Measurements from ENCODE around the gene UNKL. TPM values are rescaled to one million over a fixed set of nuclear protein-coding genes. Genes with fewer than 3 reads are reported as not detected.

UNKL gene
- polyA plus RNA-seq, 1 donor from 2014 or later, result 9.2 TPM

DNA sequence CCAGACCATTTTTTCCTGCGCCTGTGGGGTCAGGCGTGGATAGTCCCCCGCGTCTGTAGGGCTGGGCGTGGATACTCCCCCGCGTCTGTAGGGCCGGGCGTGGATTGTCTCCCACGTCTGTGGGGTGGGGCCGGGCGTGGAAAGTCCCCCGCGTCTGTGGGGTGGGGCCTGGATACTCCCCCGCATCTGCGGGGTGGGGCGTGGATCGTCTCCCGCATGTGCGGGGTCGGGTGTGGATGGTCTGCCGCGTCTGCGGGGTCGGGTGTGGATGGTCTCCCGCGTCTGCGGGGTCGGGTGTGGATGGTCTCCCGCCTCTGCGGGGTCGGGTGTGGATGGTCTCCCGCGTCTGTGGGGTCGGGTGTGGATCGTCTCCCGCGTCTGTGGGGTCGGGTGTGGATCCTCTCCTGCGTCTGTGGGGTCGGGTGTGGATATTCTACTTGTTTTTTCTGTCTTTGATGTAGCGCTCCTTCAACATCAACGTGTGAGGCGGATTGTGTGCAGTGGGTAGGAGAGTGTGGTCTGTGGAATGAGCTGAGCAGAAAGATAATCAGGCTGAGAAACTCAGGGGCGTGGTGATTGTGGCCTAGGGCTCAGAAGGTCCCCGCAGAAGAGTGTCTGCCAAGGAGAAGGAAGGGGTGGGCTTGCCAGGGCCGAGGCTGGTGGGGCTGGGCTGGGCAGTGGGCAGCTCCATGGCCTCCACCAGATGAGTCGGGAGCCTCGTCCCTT, 59.5 kb downstream of the UNKL start:
- Mint-ChIP-seq H3K27me3 (no peaks in the 10 kb centered on the region), H3K27ac (peak overlapping the region in 2 of 3 donors; percentile 62 to 96), H3K9me3 (no peaks in the 10 kb centered on the region), H3K4me1 (peaks cover 17 to 28% (median 19%) of the 10 kb centered on the region in 3 donors), H3K36me3 (no peaks in the 10 kb centered on the region), H3K4me3 (peak overlapping the region in 1 of 4 donors; percentile 95)

DNA sequence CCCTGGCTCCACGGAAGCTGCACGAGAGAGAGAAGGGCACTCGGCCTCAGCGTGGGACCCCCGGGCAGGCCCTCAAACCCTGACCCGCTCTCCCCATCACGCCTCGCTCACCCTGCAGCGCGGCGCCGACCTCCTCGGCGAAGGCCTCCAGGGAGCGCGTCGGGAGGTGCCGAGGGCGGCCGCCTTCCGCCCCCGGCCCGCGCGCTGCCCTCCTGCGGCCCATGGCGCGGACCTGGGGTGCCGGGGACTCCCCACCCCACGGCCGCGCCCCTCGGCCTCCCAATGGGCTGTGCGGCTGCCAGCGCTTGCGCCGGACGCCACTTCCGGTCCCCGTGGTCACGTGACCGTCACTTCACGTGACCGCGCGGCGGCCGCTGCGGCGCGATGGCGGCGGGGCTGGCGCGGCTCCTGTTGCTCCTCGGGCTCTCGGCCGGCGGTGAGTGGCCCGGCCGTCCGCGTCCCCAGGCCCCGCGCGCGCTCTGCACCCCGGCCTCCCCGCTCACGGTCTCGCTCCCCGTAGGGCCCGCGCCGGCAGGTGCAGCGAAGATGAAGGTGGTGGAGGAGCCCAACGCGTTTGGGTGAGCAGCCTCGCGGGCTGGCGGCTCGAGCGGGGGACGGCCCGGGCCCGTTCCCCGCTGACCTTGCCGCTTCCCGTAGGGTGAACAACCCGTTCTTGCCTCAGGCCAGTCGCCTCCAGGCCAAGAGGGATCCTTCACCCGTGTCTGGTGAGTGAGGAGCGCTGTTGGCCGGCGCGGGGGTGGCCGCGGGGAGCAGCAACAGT, 62.7 kb downstream of the UNKL start, which contains the start of the genes GNPTG and TSR3:
Gene GNPTG, plus strand, starts transcription at position 350 of the 781 bp plus-strand sequence. Its CDS starts 35 bp downstream, at position 385.
Gene TSR3, minus strand, starts transcription at position 297 of the 781 bp plus-strand sequence. Its CDS starts 74 bp downstream, at position 223.
- Mint-ChIP-seq H3K9me3 (no peaks in the 10 kb centered on the region), H3K4me3 (peak within 1 kb of the TSS; percentile 84 to 95 (median 92)), H3K27ac (peak within 1 kb of the TSS; percentile 93 to 96 (median 93)), H3K36me3 (no peaks in the 10 kb centered on the region), H3K4me1 (peaks cover 14 to 23% (median 19%) of the 10 kb centered on the region in 3 donors), H3K27me3 (no peaks in the 10 kb centered on the region)

DNA sequence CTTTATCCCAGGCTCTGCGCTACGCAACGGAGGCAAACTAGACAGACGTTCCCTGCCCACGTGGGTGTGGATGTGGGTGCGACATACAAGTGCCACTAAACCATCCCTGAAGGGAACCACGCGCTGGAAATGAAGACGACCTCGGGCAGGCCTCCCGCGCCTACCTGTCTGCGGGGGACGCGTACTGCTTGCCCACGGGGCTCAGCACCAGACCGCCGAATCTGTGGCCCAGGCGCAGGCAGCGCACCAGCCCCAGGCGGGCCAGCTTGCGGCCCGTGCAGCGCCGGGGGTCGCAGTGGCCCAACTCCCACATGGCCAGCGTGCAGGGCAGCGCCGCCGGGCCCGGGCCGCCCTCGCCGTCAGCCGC, 63.3 kb downstream of the UNKL start:
- no peaks in the 10 kb centered on the region for H3K36me3 Mint-ChIP-seq
- H3K27me3 Mint-ChIP-seq, result no peaks in the 10 kb centered on the region
- peaks cover 14 to 23% (median 19%) of the 10 kb centered on the region in 3 donors for H3K4me1 Mint-ChIP-seq
- peak overlapping the region; percentile 80 to 91 (median 84) for H3K4me3 Mint-ChIP-seq
- H3K9me3 Mint-ChIP-seq, result no peaks in the 10 kb centered on the region
- peak overlapping the region in 2 of 3 donors; percentile 88 to 96 for H3K27ac Mint-ChIP-seq

DNA sequence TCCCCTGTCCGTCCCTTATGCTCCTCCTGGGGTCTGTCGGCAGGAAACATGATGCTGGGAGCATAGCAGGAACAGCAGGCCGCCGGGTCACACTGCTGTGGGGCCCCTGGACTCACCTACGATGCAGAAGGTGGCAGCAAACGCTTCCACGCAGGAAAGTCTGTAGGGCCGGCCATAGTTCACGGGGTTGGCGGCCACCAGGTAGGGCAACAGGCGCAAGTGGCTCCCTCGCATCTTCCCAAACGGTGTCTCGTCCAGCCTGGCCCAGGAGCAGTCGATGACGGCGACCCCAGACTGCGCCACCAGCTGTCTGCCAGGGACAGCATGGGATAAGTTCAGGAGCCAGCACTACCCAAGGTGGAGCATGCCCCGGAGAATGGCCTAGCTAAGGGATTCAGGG, 63.8 kb downstream of the UNKL start:
- Mint-ChIP-seq H3K4me3 (peak overlapping the region; percentile 80 to 91 (median 84)), H3K27me3 (no peaks in the 10 kb centered on the region), H3K36me3 (no peaks in the 10 kb centered on the region), H3K9me3 (no peaks in the 10 kb centered on the region), H3K4me1 (peaks cover 14 to 23% (median 19%) of the 10 kb centered on the region in 3 donors), H3K27ac (peak overlapping the region; percentile 77 to 96 (median 89))

DNA sequence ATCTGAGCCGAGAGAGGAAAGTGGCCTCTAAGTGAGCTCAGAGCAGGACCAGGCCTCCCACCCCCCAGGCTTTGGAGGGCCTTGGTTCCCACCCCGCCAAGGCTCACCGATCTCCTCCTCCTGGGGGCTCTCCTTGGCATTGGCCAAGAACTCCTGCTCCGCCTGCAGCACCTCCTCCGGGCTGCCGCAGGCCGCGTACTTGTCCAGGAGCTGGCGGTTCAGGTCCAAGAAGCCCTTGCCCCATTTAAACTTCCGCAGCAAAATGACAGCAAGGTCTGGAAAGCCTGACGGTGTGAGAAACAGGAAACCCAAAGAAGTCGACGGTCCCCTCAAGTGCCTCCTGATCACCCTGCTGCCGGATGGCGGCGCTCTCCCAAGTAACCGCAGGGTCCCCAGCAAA, 64.6 kb downstream of the UNKL start:
- Mint-ChIP-seq H3K36me3 (no peaks in the 10 kb centered on the region), H3K9me3 (no peaks in the 10 kb centered on the region), H3K27ac (peak overlapping the region in 1 of 3 donors; percentile 96), H3K4me3 (peak overlapping the region; percentile 80 to 91 (median 84)), H3K27me3 (no peaks in the 10 kb centered on the region), H3K4me1 (peaks cover 14 to 20% (median 16%) of the 10 kb centered on the region in 3 donors)

DNA sequence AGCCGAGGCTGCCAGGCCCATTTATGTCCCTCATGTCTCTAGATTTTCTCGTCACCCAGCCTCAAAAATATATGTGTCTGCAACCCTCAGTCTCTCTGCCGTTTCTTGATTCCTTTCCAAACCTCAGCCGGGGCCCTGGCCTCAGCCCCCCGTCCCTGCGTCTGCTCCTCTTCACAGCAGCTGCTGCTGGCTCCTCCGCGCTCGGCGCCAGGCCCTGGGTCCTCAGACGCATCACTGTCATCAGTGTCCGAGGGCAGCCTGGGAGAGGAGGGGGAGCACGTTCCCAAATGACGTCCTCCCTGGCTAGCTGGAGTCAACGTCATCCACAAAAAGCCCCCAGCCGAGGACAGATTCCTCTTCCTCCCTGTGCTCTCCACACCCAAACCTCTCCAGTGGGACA, 65.2 kb downstream of the UNKL start:
- no peaks in the 10 kb centered on the region for H3K27me3 Mint-ChIP-seq
- peak overlapping the region in 1 of 3 donors; percentile 96 for H3K27ac Mint-ChIP-seq
- no peaks in the 10 kb centered on the region for H3K9me3 Mint-ChIP-seq
- H3K4me1 Mint-ChIP-seq, result peaks cover 14 to 20% (median 16%) of the 10 kb centered on the region in 3 donors
- peak overlapping the region in 3 of 4 donors; percentile 5 to 43 (median 41) for H3K4me3 Mint-ChIP-seq
- no peaks in the 10 kb centered on the region for H3K36me3 Mint-ChIP-seq

DNA sequence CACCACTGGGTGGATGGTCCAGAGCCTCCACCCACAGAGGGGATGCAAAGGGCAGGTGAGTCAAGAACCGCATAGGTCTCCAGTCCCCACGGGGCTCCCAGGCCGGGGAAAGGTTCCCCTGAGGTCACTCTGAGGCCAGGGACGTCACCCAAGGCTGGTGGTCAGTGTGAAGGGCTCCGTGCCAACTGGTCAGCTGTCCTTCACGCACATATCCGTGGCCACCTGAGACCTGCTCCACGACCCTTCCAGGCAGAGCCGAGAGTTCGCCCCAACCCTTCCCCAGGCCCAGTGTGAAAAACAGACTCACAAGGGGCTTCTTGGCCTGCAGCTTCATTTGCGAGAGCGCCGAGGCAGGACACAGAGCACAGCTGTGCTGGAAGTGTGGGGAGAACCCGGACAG, 65.6 kb downstream of the UNKL start:
- Mint-ChIP-seq H3K4me1 (peaks cover 14 to 20% (median 16%) of the 10 kb centered on the region in 3 donors), H3K36me3 (no peaks in the 10 kb centered on the region), H3K27ac (peak overlapping the region in 1 of 3 donors; percentile 96), H3K9me3 (no peaks in the 10 kb centered on the region), H3K4me3 (peak overlapping the region in 3 of 4 donors; percentile 41 to 78 (median 43)), H3K27me3 (no peaks in the 10 kb centered on the region)

DNA sequence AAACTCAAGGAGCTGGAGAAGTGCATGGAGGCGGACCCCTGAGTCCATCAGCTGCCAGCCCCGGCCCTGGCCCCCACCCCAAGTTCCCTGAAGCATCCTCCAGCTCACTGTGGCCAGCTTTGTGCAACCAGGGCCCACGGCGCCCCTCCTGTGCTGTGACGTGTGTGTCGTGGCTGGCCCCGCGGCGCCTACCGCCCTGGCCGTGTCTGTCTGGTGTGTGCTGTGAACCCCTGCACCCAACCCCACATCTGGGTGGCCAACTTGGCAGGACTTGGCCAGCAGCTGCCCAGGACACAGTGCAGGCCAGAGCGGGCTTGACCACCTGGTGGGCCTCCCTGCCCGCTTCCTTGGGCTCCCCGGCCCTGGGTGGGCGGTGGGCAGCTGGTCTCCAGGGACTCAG, 66.1 kb downstream of the UNKL start:
- Mint-ChIP-seq H3K27ac (peak overlapping the region in 1 of 3 donors; percentile 96), H3K9me3 (no peaks in the 10 kb centered on the region), H3K27me3 (no peaks in the 10 kb centered on the region), H3K4me3 (peak overlapping the region in 2 of 4 donors; percentile 43 to 78), H3K4me1 (peaks cover 12 to 20% (median 15%) of the 10 kb centered on the region in 3 donors), H3K36me3 (no peaks in the 10 kb centered on the region)

DNA sequence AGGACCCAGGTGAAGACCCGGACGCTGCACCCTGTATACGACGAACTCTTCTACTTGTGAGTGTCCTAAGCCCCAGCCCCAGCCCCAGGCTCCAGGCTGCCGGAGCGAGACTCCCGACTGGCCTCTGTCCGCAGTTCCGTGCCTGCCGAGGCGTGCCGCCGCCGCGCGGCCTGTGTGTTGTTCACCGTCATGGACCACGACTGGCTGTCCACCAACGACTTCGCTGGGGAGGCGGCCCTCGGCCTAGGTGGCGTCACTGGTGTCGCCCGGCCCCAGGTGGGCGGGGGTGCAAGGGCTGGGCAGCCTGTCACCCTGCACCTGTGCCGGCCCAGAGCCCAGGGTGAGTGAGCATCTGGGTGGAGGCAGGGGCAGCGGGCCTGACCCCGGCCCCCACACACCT, 66.5 kb downstream of the UNKL start:
- H3K36me3 Mint-ChIP-seq, result no peaks in the 10 kb centered on the region
- no peaks in the 10 kb centered on the region for H3K9me3 Mint-ChIP-seq
- H3K4me1 Mint-ChIP-seq, result peaks cover 8 to 20% (median 15%) of the 10 kb centered on the region in 3 donors
- H3K4me3 Mint-ChIP-seq, result no peak overlapping the region
- no peak overlapping the region for H3K27ac Mint-ChIP-seq
- H3K27me3 Mint-ChIP-seq, result no peaks in the 10 kb centered on the region

DNA sequence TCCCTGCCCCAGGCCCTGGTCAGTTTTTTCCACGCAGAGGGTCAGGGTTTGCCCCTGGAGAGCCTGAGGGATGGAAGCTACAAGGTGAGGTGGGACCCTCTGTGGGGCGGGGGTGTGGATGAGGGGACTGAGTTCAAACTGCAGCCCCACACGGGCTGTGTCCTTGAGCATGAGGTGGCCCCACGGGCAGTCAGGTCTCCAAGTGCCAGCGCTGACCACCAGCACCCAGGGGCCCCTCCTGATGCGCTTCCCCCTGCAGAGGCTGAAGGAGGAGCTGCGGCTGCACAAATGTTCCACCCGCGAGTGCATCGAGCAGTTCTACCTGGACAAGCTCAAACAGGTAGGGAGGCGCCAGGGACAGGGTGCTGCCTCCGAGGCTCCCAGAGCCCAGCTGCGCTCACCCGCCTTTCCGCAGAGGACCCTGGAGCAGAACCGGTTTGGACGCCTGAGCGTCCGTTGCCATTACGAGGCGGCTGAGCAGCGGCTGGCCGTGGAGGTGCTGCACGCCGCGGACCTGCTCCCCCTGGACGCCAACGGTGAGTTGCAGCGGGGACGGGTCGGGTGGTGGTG, 67.1 kb downstream of the UNKL start:
- Mint-ChIP-seq H3K4me1 (peaks cover 4 to 18% (median 13%) of the 10 kb centered on the region in 3 donors), H3K9me3 (no peaks in the 10 kb centered on the region), H3K36me3 (no peaks in the 10 kb centered on the region), H3K27ac (peak overlapping the region in 1 of 3 donors; percentile 80), H3K4me3 (no peak overlapping the region), H3K27me3 (no peaks in the 10 kb centered on the region)

DNA sequence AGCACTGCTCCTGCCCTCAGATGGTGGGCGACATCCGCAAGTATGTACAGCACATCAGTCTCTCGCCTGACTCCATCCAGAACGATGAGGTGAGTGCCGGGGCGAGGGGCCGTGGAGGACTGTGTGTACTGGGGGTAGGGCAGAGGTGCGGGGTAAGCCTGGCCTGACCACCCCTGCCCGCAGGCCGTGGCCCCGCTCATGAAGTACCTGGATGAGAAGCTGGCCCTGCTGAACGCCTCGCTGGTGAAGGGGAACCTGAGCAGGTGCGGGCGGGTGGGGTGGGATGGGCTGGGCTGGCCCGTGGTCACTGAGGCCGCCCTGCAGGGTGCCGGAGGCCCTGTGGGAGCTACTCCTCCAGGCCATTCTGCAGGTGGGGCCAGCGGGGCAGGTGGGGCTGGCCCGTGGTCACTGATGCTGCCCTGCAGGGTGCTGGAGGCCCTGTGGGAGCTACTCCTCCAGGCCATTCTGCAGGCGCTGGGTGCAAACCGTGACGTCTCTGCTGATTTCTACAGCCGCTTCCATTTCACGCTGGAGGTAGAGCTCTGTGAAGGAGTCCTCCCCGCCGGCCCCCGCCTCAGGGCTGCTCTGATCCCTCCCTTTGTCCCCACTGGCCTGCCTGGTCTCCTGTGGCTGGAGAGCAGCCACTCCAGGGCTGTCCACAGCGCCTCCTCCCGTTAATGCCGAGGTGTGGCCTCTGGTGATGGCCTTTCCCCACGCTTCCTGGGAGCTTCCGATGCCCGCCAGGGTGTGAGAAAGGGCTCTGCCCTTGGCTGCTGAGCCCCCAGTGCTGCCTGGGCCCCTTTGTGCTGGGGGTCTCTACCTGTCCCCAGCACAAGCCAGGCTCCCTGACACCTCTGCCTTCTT, 67.8 kb downstream of the UNKL start:
- peak overlapping the region in 1 of 3 donors; percentile 80 for H3K27ac Mint-ChIP-seq
- no peaks in the 10 kb centered on the region for H3K27me3 Mint-ChIP-seq
- H3K4me3 Mint-ChIP-seq, result peak overlapping the region in 1 of 4 donors; percentile 78
- H3K36me3 Mint-ChIP-seq, result no peaks in the 10 kb centered on the region
- H3K4me1 Mint-ChIP-seq, result peaks cover 3 to 21% (median 17%) of the 10 kb centered on the region in 3 donors
- H3K9me3 Mint-ChIP-seq, result no peaks in the 10 kb centered on the region

DNA sequence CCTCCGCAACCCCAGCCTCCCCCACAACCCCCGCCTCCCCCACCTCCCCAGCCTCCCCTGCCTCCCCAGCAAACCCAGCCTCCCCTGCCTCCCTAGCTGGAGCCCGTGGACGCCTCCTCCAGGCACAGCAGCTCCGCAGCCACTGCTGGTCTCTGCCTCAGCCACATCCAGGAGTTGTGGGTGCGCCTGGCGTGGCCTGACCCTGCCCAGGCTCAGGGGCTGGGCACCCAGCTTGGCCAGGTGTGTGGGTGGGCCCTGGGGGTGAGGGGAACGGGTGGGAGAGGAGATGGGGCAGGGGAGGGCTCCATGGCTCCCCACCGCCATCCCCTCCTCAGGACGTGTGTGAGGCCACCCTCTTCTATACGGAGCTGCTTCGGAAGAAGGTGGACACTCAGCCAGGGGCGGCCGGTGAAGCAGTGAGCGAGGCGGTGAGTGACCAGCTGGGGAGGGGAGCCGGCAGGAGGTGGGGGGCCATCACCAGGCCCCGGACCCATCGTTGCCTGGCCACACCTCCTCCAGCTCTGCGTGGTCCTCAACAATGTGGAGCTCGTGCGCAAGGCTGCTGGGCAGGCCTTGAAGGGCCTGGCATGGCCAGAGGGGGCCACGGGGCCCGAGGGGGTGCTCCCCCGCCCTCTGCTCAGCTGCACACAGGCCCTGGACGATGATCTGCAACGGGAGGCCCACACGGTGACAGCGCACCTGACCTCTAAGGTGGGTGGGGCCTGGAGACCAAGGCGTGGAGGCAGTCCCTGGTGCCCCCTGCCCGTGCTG, 68.7 kb downstream of the UNKL start:
- Mint-ChIP-seq H3K27me3 (no peaks in the 10 kb centered on the region), H3K9me3 (no peaks in the 10 kb centered on the region), H3K4me1 (peaks cover 3 to 21% (median 17%) of the 10 kb centered on the region in 3 donors), H3K27ac (no peak overlapping the region), H3K4me3 (no peak overlapping the region), H3K36me3 (no peaks in the 10 kb centered on the region)

DNA sequence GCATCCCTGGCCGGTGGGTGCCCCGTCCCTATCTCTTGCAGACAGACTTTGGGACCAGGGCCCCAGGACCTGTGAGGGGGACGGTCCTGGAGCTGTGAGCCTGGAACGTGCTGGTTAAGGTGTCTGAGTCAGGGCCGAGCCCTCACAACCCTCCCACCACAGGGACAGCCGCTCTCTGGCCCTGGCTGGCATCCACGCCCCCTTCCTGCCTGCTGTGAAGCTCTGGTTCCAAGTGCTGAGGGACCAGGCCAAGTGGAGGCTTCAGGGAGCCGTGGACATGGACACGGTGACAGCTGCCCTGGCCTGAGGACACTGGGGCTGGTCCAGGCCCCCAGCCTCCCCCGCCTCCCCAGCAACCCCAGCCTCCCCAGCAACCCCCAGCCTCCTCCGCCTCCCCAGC, 69.4 kb downstream of the UNKL start:
- H3K4me3 Mint-ChIP-seq, result no peak overlapping the region
- H3K27ac Mint-ChIP-seq, result no peak overlapping the region
- no peaks in the 10 kb centered on the region for H3K27me3 Mint-ChIP-seq
- H3K4me1 Mint-ChIP-seq, result peaks cover 3 to 18% (median 13%) of the 10 kb centered on the region in 3 donors
- no peaks in the 10 kb centered on the region for H3K36me3 Mint-ChIP-seq
- no peaks in the 10 kb centered on the region for H3K9me3 Mint-ChIP-seq
